Measurements from ENCODE around the gene TM9SF1.

TM9SF1 gene

DNA sequence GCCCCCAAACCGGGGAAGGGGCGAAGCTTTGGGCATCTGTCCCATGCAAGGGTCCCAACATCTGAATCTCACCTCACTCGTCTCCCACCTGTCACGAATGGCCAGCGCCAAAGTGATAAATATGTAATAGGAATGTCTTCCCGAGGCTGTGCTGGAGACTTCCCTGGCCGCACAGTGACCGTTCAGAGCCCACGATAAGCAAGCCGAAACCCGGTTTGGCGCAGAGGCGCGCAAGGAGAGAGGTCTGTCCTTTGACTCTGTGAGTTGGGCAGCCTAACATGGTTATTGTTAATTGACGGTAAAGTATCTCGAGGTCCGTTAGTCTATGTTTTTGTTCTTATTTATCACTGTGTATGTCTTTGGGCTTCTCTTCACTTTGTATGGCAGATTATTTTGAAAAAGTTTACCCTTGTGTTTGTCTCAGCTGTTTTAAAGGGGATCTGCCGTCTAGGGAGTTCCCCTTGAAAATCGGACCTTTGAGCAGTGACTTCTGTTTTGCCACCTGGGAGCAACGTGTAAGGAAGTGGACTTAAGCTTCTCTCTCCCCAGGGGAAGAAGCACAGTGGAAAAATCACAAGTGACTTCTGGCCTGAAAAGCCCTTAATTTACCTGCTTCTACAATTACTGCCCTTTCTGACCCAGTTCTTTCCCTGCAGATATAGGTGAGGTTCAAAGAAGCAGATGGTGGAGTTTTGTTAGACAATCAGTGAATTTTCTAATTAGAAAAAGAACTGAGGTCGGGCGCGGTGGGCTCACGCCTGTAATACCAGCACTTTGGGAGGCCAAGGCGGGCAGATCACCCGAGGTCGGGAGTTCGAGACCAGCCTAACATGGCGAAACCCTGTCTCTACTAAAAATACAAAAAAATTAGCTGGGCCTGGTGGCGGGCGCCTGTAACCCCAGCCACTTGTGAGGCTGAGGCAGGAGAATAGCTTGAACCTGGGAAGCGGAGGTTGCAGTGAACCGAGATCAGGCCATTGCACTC lies 1.1 kb upstream of the TM9SF1 start:
- no peak for DNase-seq (ENCODE audit: low spot score)

- no peak for DNase-seq (ENCODE audit: low spot score)
These were observed 412 bp downstream of the TM9SF1 start for GRCh38 chr14:24194873-24195185.

GRCh38 chr14:24194186-24194872 lies 912 bp downstream of the TM9SF1 start:
- DNase-seq (ENCODE audit: low spot score), result no peak

- no peak for DNase-seq (ENCODE audit: low spot score)
These were observed 2.3 kb downstream of the TM9SF1 start for GRCh38 chr14:24192933-24193332.

GRCh38 chr14:24190416-24190815 lies 4.8 kb downstream of the TM9SF1 start:
- no peak for DNase-seq (ENCODE audit: low spot score)

GRCh38 chr14:24189460-24189859 lies 5.8 kb downstream of the TM9SF1 start:
- no peak for DNase-seq (ENCODE audit: low spot score)

DNA sequence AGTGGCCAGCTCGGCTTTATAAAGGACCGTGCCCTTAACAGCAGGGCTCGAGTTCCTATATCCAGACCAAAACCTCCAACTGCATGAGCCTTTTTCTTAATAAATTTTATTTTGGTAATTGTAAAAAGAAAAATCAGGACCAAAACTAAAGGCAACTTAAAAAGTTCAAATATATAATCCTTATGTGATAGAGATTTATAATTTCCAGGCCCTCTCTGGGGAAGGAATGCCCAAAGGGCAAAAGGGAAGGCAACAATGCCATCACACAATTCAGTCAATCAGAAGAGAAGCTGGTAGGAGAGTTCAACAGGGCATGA lies 6.2 kb downstream of the TM9SF1 start:
- DNase-seq (ENCODE audit: low spot score), result no peak

DNA sequence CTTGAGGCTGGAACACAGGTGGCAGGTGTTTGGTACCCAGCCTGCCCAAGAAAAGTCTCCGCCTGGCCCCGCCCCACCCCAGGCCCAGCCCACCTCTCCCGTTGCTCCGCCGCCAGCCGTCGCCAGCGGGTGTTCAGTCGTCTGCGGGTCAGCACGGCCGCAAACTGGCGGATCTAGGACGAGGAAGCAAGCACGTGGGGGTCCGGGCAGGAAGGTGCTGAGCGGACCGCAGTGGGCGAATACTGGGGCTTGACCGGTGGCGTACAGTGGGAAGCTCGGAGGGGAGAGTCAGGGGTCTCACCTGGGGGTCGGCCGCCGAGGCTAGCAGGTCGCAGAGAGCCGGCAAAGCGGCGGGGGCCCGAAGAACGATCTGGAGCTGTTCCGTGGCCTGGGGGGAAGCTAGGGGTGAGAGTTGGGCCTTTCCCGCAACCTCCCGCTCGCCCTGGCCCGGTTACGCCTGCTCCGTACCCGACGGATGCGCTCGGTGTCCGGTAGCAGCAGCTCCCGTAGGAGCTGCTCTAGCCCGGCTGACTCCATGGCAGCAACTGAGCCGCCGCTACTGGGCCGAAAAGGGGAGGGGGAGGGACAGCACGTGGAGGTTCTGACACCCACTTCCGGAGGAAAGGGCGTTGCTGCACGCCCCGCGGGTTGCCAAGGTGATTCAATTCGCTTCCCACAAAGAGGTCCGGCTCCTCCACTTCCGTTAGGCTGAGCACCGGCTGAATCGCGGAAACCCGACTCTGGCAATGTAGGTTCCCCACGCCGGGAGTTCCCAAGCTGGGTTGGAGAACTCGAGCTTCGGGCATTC lies 6.8 kb downstream of the TM9SF1 start, which contains the start of gene IPO4:
IPO4 (minus strand) TSS at position 566 of the 808 bp plus-strand sequence; CDS start at position 537, 29 bp downstream.
- peak; percentile 93 for DNase-seq (ENCODE audit: low spot score)

- no peak for DNase-seq (ENCODE audit: low spot score)
These were observed 7.7 kb downstream of the TM9SF1 start for GRCh38 chr14:24187539-24187915.

DNA sequence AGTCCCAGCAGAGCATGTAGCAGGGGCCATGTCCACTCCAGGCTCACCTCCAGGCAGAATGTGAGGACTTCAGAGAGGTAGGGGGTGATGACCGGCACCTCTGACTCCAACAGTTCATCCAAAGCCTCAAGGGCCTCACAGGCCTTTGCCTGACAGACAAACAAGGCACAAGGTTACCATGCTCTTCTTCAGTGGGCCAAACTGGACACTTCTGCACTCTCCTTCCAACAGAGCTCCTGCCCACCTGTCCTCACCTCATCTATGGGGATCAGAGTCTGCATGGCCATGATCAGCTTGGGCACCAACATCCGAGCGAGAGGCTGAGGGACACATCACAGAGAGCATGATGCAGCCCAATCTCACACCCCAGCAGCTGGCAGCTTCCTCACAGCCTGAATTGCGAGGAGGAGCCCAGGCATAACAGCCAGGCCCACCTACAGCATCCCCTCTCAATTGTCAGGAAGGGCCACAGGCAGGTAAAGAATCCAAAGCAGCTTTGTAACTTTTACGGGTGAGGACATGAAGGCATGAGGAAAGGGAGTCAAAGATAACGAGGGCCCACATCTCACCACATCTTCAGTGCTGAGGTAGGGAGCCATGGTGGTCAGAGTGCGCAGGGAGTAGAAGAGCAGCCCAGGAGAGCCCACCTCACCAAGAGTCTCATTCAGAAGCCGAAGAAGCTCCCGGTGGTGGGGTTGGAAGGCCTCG lies 8.3 kb downstream of the TM9SF1 start:
- no peak for DNase-seq (ENCODE audit: low spot score)

DNA sequence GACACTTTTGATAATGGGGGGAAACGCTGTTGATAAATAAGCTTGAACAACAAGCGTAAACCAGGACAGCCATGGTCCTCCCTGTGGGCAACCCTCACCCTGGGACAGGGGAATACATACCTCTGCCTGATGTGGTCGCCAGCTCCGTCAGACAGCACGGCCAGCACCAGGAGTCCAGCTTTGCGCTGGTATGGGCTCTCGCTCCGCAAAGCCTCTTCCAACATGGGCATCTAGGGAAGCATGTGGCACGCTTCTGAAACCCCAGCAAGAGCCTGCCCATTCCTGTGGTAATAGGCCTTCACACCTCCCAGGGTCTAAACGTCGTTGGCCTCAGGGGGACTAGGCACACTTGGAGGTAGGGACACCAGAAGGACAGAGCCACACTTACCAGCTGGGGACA lies 9.5 kb downstream of the TM9SF1 start:
- no peak for DNase-seq (ENCODE audit: low spot score)

DNA sequence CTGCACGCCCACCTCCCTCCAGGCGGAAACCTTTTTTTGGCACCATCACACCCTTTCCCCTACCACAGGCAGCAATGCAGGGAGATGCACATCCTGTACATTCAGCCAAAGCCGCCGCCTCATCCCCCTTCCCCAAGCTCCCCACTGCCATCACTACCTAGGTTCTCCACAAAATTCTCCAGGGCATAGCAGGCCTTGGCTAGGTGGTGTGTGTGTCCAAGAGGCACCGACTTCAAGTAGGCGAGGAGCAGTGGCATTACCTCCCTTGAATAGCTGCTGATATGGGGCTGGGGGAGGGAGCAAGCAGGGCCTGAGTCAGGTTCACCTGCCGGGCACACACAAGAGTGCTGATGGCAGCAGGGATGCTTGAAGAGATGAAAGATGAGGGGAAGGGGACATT lies 10.2 kb downstream of the TM9SF1 start:
- DNase-seq (ENCODE audit: low spot score), result no peak

DNA sequence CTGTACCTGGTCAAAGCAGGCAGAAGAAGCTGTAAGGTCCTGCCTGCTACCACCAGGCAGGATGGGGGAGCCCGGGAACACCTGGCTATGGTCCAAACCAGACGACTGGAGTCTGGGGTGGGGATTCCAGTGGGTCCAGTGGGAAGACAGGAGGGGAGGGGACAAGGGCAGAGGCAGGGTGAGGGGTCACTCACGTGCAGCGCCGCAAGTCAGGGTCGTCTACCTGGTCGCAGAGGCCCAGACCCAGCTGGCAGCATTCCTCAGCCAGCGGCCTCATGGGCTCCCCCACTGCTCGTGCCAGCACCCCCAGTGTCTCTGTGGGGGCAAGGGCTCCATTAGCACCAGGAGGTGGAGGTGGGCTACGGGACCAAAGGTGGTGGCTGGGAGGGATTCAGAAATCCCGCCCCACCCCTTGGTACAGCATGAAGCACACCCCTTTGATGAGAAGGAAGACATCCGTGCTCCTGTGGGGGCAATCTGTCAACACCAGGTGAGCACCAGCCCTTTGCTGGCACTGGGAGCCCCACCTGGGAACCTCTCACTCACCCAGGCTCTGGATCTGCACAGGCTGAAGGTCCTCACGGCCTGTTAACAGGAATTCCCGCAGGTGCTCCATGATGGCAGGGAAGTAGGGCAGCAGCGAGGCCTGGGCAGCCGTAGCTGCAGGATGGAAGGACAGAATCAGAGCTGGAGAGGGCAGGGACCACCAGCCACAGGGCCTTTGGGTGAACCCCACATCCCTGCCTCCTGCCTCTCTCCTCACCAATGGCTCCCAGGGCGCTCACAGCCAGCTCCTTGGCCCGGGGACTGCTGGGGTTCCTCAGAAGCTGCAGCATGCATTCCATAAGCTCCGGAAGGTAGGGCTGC lies 10.9 kb downstream of the TM9SF1 start:
- DNase-seq (ENCODE audit: low spot score), result no peak

DNA sequence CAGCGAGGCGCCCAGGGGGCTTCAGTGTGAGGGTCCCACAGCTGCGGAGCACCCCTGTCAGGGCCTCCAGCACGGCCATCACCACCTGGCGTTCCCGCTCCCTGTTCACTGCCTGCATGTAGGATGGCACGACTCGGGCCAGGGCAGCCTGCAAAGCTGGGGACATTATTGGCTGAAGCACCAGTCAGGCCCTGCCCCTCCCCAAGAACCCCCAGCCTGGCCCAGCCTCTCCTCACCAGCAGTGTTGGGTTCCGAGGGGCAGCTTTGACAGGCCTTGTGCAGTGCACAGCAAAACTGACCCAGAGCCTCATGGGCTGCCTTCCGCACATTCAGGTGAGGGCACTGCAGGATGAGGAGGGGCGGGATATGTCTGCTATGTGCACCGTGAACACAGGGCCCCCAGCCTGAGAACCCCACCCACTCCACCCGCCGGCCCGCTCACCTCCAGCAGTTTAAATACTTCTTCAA lies 12.2 kb downstream of the TM9SF1 start:
- no peak for DNase-seq (ENCODE audit: low spot score)

DNA sequence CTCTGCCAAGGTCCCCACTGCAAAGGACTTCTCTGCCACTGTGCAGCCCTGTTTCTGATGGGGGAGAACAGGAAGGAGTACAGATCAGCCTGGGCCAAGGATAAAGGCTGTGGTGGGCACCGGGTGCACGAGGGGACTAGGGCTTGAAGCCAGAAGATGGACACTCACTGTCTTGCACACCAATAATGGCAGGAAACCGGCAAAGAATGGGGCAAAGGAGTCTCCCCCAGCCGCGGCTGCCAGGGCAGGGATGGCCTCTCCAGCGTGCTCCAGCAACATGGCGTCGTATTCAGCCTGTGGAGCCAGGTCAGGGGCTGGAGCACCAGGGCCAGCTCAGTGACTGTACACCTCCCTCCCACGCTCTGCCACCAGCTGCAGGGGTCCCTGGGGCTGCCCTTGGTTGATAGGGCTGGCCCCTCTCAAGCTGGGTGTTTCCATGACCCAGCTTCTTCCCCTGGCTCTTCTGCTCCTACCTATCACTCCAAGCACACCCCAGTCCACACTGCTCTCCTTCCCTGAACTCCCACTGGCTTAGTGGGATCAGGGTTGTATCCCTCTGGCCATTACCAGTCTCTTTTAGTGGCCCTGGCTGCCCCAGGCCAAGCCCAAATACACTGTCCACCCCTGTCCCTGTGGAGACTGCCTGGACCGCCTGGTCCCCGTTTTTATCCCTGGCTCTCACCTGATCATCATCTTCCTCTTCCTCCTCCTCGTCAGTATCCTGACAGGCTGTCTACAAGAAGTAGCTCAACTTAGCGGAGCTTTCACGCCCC lies 12.9 kb downstream of the TM9SF1 start:
- DNase-seq (ENCODE audit: low spot score), result no peak

- DNase-seq (ENCODE audit: low spot score), result no peak
These were observed 13.7 kb downstream of the TM9SF1 start for GRCh38 chr14:24181371-24182077.

GRCh38 chr14:24179961-24180796 lies 15.1 kb downstream of the TM9SF1 start:
- DNase-seq (ENCODE audit: low spot score), result peak; percentile 91

GRCh38 chr14:24179294-24179960 lies 15.8 kb downstream of the TM9SF1 start:
- no peak for DNase-seq (ENCODE audit: low spot score)
